ENCODE measurements around the gene LASP1NB.

Gene LASP1NB

DNA sequence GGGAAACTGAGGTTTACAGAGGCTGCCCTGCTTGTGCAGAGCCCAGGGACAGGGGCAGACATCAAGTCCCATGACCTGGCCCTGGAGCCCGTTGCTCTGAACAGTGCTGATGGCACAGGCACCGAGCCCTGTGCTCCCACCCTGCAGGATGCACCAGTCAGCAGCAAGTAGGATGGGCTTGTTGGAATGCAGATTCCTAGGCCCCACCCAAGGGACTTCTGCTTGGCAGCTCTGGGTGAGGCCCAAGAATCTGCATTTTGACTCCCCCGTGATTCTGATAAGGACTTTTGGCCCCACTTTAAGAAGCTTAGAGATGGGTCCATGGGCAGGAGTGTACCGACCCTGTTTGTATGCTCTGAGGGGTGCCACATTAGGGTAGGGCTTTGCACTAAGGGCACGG is 32.3 kb upstream of the LASP1NB start:
- Mint-ChIP-seq H3K27ac (no peak overlapping the region), H3K4me1 (ENCODE audit: low read depth) (peaks cover 18% of the 10 kb centered on the region), H3K4me3 (no peak overlapping the region), H3K9me3 (no peaks in the 10 kb centered on the region), H3K36me3 (ENCODE audit: low read depth) (peaks cover 19% of the 10 kb centered on the region; the same call in 1 of the 2 replicates), H3K27me3 (ENCODE audit: insufficient read depth) (peaks cover 4% of the 10 kb centered on the region)
- no peak for DNase-seq
- TF ChIP-seq, protein P1, sequence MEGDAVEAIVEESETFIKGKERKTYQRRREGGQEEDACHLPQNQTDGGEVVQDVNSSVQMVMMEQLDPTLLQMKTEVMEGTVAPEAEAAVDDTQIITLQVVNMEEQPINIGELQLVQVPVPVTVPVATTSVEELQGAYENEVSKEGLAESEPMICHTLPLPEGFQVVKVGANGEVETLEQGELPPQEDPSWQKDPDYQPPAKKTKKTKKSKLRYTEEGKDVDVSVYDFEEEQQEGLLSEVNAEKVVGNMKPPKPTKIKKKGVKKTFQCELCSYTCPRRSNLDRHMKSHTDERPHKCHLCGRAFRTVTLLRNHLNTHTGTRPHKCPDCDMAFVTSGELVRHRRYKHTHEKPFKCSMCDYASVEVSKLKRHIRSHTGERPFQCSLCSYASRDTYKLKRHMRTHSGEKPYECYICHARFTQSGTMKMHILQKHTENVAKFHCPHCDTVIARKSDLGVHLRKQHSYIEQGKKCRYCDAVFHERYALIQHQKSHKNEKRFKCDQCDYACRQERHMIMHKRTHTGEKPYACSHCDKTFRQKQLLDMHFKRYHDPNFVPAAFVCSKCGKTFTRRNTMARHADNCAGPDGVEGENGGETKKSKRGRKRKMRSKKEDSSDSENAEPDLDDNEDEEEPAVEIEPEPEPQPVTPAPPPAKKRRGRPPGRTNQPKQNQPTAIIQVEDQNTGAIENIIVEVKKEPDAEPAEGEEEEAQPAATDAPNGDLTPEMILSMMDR (IDR thresholded peaks at IDR 0.05): no peak

DNA sequence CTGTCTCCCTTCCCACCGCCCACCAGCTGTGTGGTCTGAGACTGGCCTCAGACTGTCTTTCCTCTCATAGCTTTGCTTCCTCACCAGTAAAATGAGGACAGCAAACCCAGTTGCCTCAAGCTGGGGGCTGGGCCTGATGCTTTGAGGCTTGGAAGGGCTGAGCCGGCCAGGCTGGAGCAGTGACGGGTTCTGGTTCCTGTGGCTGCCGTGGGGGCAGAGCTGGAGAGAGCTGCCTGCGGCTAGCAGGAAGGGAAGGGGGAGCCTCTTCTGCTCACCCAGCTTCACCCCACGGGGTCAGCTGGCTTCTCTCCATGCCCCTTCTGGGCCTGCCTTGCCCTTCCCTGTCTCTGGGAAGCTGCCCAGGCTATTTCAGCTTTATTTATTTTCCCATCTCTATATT is 31.8 kb upstream of the LASP1NB start:
- peaks cover 9% of the 10 kb centered on the region for H3K27me3 Mint-ChIP-seq (ENCODE audit: insufficient read depth)
- TF ChIP-seq, protein P1 (IDR thresholded peaks at IDR 0.05): no peak
- no peak for DNase-seq
- H3K4me1 Mint-ChIP-seq (ENCODE audit: low read depth): peaks cover 20% of the 10 kb centered on the region
- peaks cover 21% of the 10 kb centered on the region; the same call in 1 of the 2 replicates for H3K36me3 Mint-ChIP-seq (ENCODE audit: low read depth)
- no peaks in the 10 kb centered on the region for H3K9me3 Mint-ChIP-seq
- no peak overlapping the region for H3K4me3 Mint-ChIP-seq
- peak overlapping the region; percentile 33; the same call in 1 of the 2 replicates for H3K27ac Mint-ChIP-seq

DNA sequence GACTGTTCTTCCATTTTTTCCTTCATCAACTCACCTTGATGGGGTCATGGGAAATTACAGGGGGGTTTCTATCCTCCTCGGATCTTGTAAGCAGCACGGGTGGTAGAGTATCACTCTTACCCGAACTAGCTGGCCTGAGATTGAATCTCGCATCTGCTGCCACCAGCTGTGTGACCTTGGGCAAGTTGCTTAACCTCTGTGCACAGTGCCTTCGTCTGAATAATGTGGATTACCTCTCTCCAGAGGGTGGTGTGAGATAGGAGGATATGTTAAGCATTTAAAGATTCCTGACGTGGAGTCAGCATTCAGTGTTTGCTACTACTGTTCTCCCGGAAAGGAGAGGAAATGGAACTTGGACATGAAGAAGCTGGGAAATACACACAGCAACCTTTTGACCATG is 31.1 kb upstream of the LASP1NB start:
- DNase-seq: no peak
- Mint-ChIP-seq H3K4me3 (no peak overlapping the region), H3K27ac (peak overlapping the region; percentile 14), H3K4me1 (ENCODE audit: low read depth) (peaks cover 22% of the 10 kb centered on the region), H3K9me3 (no peaks in the 10 kb centered on the region), H3K27me3 (ENCODE audit: insufficient read depth) (peaks cover 13% of the 10 kb centered on the region), H3K36me3 (ENCODE audit: low read depth) (peaks cover 18% of the 10 kb centered on the region; the same call in 1 of the 2 replicates)
- TF ChIP-seq, protein P1 (IDR thresholded peaks at IDR 0.05): no peak

DNA sequence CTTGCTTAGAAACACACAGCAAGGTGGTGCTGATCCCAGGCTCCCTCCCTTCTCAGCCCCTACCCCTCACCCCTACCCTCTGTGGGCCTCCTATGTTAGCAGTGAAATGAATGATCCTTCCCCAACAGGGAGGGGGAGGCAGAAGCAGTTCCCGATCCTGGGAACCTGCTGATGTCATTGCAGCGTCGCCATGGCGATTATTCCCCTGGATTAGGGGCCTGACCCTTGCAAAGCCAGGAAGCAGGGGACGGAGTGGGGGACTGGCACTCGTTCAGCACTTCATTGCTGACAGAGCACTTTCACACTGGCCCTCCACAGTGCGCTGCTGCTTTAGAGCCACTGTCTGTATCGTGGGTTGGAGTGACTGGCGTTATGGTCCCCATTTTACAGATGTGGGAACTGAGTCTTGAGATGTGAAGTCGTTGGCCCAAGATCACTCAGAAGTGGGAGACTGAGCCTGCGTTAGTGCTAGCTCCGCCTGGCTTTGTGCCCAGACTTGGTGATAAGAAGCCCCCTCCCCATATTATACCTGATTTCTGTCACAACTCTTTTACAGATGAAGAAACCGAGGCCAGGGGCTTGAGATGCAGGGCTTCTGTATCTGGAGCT is 29.0 kb upstream of the LASP1NB start:
- Mint-ChIP-seq H3K36me3 (ENCODE audit: low read depth) (peaks cover 21% of the 10 kb centered on the region; the same call in 1 of the 2 replicates), H3K27me3 (ENCODE audit: insufficient read depth) (peaks cover 14% of the 10 kb centered on the region), H3K4me1 (ENCODE audit: low read depth) (peaks cover 38% of the 10 kb centered on the region), H3K9me3 (no peaks in the 10 kb centered on the region), H3K27ac (peak overlapping the region; percentile 38; the same call in 1 of the 2 replicates), H3K4me3 (no peak overlapping the region; the same call in 1 of the 2 replicates)
- DNase-seq: no peak
- TF ChIP-seq, protein P1 (IDR thresholded peaks at IDR 0.05): no peak

DNA sequence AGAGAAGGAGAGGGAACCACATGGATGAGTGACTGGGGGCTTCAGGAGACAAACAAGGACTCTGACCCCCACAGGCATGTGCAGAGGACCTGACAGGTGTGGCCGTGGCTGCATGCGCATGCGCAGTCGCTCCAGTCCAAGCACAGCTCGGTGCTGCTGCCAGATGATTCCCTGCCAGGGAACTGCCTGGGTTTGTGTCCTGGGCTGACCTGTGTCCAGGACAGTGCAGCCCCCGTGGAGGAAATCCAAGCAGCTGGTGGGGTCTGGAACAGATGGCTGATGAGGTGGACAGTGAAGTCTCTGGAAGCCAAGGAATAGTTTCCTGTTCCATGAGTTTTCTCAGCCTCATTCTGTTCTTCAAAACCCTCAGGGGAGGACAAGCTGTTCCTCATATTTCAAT is 28.2 kb upstream of the LASP1NB start:
- no peak for DNase-seq
- Mint-ChIP-seq H3K36me3 (ENCODE audit: low read depth) (peaks cover 21% of the 10 kb centered on the region; the same call in 1 of the 2 replicates), H3K4me1 (ENCODE audit: low read depth) (peaks cover 38% of the 10 kb centered on the region), H3K27ac (peak overlapping the region; percentile 57), H3K4me3 (no peak overlapping the region), H3K27me3 (ENCODE audit: insufficient read depth) (peaks cover 14% of the 10 kb centered on the region), H3K9me3 (no peaks in the 10 kb centered on the region)
- TF ChIP-seq, protein P1 (IDR thresholded peaks at IDR 0.05): no peak
